Skin epidermis (tissue), 12 donors: ENCODE data around the gene RNF130.

Experiments
- H3K27ac ChIP-seq, 21 experiments: fragments of 200-600 bp; sonication (generic) in 11 of 21; one replicate each; pipeline ENCODE4 v1.5.0; 2020; ENCODE audit warnings: mild to moderate bottlenecking in 3 of 21, inconsistent platforms in 2 of 21, moderate library complexity in 2 of 21
- H3K4me3 ChIP-seq, 7 experiments: fragments of 200-600 bp; sonication (generic) in 2 of 7; one replicate each; pipeline ENCODE4 v1.5.0; 2020; ENCODE audit warnings: inconsistent platforms in 2 of 7, mild to moderate bottlenecking in 2 of 7, moderate library complexity in 1 of 7

Gene RNF130

GRCh38 chr5:180104168-180104530 lies 32.6 kb upstream of the RNF130 start:
- H3K4me3 ChIP-seq, result no peak overlapping the region

GRCh38 chr5:180103487-180104167 lies 32.1 kb upstream of the RNF130 start:
- H3K27ac ChIP-seq, result no peak overlapping the region
- no peak overlapping the region for H3K4me3 ChIP-seq

More at GRCh38 chr5:180104168-180104530, 32.6 kb upstream of the RNF130 start:
- no peak overlapping the region for H3K27ac ChIP-seq

GRCh38 chr5:180102636-180103035 lies 31.1 kb upstream of the RNF130 start:
- H3K27ac ChIP-seq, result no peak overlapping the region
- no peak overlapping the region for H3K4me3 ChIP-seq

GRCh38 chr5:180101451-180102105 lies 30.0 kb upstream of the RNF130 start:
- Histone ChIP-seq H3K27ac (no peak overlapping the region), H3K4me3 (no peak overlapping the region)

GRCh38 chr5:180100621-180101450 lies 29.3 kb upstream of the RNF130 start:
- H3K4me3 ChIP-seq, result no peak overlapping the region
- H3K27ac ChIP-seq, result no peak overlapping the region

- no peak overlapping the region for H3K27ac ChIP-seq
- H3K4me3 ChIP-seq, result no peak overlapping the region
Measured at GRCh38 chr5:180099733-180100611, 28.4 kb upstream of the RNF130 start.

- no peak overlapping the region for H3K4me3 ChIP-seq
- no peak overlapping the region for H3K27ac ChIP-seq
Measured at GRCh38 chr5:180098991-180099732, 27.6 kb upstream of the RNF130 start.

GRCh38 chr5:180098526-180098925 lies 27.0 kb upstream of the RNF130 start:
- H3K4me3 ChIP-seq, result no peak overlapping the region
- H3K27ac ChIP-seq, result no peak overlapping the region

- H3K27ac ChIP-seq, result no peak overlapping the region
- no peak overlapping the region for H3K4me3 ChIP-seq
Measured at GRCh38 chr5:180097926-180098325, 26.4 kb upstream of the RNF130 start.

GRCh38 chr5:180097163-180097894 lies 25.8 kb upstream of the RNF130 start:
- no peak overlapping the region for H3K27ac ChIP-seq
- no peak overlapping the region for H3K4me3 ChIP-seq

- Histone ChIP-seq H3K4me3 (no peak overlapping the region), H3K27ac (no peak overlapping the region)
Measured at GRCh38 chr5:180096616-180097015, 25.1 kb upstream of the RNF130 start.

GRCh38 chr5:180095545-180095944 lies 24.0 kb upstream of the RNF130 start:
- Histone ChIP-seq H3K27ac (no peak overlapping the region), H3K4me3 (no peak overlapping the region)

GRCh38 chr5:180093651-180094382 lies 22.3 kb upstream of the RNF130 start:
- peak overlapping the region in 3 of 21 experiments; percentile 5 to 56 (median 47) for H3K27ac ChIP-seq

GRCh38 chr5:180093241-180093640 lies 21.7 kb upstream of the RNF130 start:
- Histone ChIP-seq H3K27ac (peak overlapping the region in 3 of 21 experiments; percentile 5 to 47 (median 8)), H3K4me3 (no peak overlapping the region)

More at GRCh38 chr5:180093651-180094382, 22.3 kb upstream of the RNF130 start:
- no peak overlapping the region for H3K4me3 ChIP-seq

- H3K4me3 ChIP-seq, result peak overlapping the region; percentile 22 to 50 (median 39)
- peak overlapping the region in 10 of 21 experiments; percentile 24 to 79 (median 62) for H3K27ac ChIP-seq
Measured at GRCh38 chr5:180090769-180091546, 19.4 kb upstream of the RNF130 start.

- H3K4me3 ChIP-seq, result peak overlapping the region; percentile 22 to 50 (median 39)
- peak overlapping the region in 19 of 21 experiments; percentile 24 to 79 (median 58) for H3K27ac ChIP-seq
Measured at GRCh38 chr5:180090098-180090768, 18.7 kb upstream of the RNF130 start.
